ENCODE measurements around the gene CEACAM1.
"Not testable (repeated sequence)": the region's sequence is repeated elsewhere in the genome, so short reads cannot be mapped to it uniquely, and the experiment has no call there.

The CEACAM1 gene

DNA sequence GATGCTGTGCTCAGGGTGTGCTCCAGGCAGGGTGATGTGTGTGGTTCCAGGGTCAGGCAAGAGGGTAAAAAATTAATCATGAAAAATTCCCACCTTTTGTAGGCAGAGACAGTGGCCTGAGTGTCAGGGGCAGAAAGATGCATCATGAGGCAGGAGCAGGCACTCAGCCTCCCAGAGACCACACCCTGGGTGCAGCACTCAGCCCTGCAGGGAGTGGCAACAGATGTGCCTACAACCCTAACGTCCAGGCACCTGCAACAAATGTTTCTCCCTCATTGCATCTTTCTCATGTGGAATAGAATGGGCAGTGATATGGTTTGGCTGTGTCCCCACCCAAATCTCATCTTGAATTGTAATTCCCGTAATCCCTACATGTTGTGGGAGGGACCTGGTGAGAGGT lies 19.6 kb upstream of the CEACAM1 start:
- 81% methylated on average over 2 of the region's 2 CpGs for WGBS
- Histone ChIP-seq H3K9me3 (ENCODE audit: insufficient read depth, low read depth, low read length) (peaks cover 13% of the 10 kb centered on the region; the same call in 1 of the 2 replicates), H3K36me3 (ENCODE audit: insufficient read depth, low read length) (no peaks in the 10 kb centered on the region)

DNA sequence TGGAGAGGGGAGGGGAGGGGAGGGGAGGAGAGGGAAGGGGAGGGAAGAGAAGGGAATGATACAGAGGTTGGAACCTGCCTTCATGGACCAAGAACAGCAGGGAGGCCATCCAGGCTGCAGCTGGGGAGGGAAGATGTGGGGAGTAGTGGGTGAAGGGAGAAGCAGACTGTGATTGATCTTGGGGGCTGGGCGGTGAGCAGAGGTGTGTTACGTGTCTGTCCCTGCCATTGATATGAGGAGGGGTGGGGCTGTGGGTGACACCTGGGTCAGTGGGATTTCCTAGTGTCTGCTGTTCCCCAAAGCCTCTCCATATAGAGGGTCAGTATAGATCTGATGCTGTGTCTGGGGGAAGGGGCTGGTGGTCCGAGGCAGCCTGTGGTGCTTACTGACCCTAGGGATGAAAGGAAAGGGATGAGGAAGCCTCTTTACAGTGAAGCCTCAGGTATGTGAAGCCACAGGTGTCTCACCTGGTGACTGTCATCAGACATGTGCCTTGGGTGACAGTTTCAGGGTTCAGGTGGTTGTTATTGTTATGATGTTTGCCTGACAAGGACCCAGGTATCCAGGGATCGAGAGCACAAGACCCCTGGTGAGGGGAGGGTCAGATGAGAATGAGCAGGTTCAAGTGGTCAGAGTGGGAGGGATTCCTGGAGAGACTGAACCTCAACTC lies 18.7 kb upstream of the CEACAM1 start:
- WGBS = 88% methylated on average over 4 of the region's 4 CpGs
- no peak overlapping the region for H3K9ac ChIP-seq (ENCODE audit: low read depth, low read length)
- no peaks in the 10 kb centered on the region for H3K4me1 ChIP-seq (ENCODE audit: insufficient read depth, low read length)
- H3K36me3 ChIP-seq (ENCODE audit: insufficient read depth, low read length) = no peaks in the 10 kb centered on the region
- H3K9me3 ChIP-seq (ENCODE audit: insufficient read depth, low read depth, low read length) = peaks cover 13% of the 10 kb centered on the region; the same call in 1 of the 2 replicates
- no peaks in the 10 kb centered on the region; the same call in 1 of the 2 replicates for H3K27me3 ChIP-seq (ENCODE audit: insufficient read depth, low read length)
- no peak overlapping the region for H3K27ac ChIP-seq (ENCODE audit: low read depth, low read length)
- no peak overlapping the region for H3K4me3 ChIP-seq (ENCODE audit: low read length)

More for the DNA sequence above, 19.6 kb upstream of the CEACAM1 start:
- no peak overlapping the region for H3K27ac ChIP-seq (ENCODE audit: low read depth, low read length)
- no peak overlapping the region for H3K9ac ChIP-seq (ENCODE audit: low read depth, low read length)
- H3K27me3 ChIP-seq (ENCODE audit: insufficient read depth, low read length) = no peaks in the 10 kb centered on the region; the same call in 1 of the 2 replicates
- no peak overlapping the region for H3K4me3 ChIP-seq (ENCODE audit: low read length)
- 0 out of 2 replicates have a peak, but pooled peaks cover under 1% of the 10 kb centered on the region for H3K4me1 ChIP-seq (ENCODE audit: insufficient read depth, low read length)

DNA sequence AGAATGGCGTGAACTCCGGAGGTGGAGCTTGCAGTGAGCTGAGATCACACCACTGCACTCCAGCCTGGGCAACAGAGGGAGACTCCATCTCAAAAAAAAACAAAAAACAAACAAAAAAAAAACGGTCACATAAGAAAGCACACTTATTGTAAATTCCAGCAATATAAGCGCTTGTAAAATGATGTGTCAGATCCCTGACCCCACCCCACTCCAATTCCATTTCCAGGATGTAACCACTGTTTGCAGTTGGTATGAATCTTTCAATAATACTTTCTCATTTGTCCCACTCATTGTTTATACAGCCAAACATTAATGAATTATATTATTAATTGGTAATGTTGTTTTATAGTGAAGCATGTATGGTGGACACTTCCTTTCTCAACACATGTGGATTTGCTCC lies 15.9 kb upstream of the CEACAM1 start:
- H3K36me3 ChIP-seq (ENCODE audit: insufficient read depth, low read length) = no peaks in the 10 kb centered on the region
- H3K4me1 ChIP-seq (ENCODE audit: insufficient read depth, low read length) = peaks cover 10% of the 10 kb centered on the region
- peaks cover 6% of the 10 kb centered on the region; the same call in 1 of the 2 replicates for H3K9me3 ChIP-seq (ENCODE audit: insufficient read depth, low read depth, low read length)
- no peak overlapping the region for H3K4me3 ChIP-seq (ENCODE audit: low read length)
- H3K27ac ChIP-seq (ENCODE audit: low read depth, low read length) = no peak overlapping the region
- 94% methylated on average over 4 of the region's 4 CpGs for WGBS
- no peak overlapping the region for H3K9ac ChIP-seq (ENCODE audit: low read depth, low read length)
- H3K27me3 ChIP-seq (ENCODE audit: insufficient read depth, low read length) = no peaks in the 10 kb centered on the region; the same call in 1 of the 2 replicates

DNA sequence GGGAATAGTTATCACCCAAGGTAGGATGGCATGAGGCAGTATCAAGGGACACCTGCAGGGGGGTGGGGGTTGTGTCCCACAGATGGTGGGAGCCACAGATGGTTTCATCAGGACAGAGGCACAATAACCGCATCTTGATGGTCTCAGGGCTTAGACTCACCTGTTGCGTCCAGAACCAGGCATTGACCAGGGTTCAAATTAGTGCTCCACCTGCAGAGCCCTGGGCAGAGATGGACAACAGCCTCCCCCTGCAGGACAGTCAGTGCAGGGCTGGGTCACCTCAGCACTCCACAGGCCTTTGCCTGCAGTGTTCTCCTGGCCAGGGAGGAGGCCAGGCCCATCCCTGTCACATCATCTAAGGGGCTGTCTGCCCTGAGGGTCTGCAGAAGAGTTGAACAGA lies 14.5 kb upstream of the CEACAM1 start:
- Histone ChIP-seq H3K4me3 (ENCODE audit: low read length) (no peak overlapping the region), H3K36me3 (ENCODE audit: insufficient read depth, low read length) (no peaks in the 10 kb centered on the region), H3K9ac (ENCODE audit: low read depth, low read length) (no peak overlapping the region), H3K27ac (ENCODE audit: low read depth, low read length) (no peak overlapping the region), H3K4me1 (ENCODE audit: insufficient read depth, low read length) (peaks cover 10% of the 10 kb centered on the region), H3K9me3 (ENCODE audit: insufficient read depth, low read depth, low read length) (no peaks in the 10 kb centered on the region), H3K27me3 (ENCODE audit: insufficient read depth, low read length) (no peaks in the 10 kb centered on the region; the same call in 1 of the 2 replicates)
- 94% methylated on average over 2 of the region's 2 CpGs for WGBS

DNA sequence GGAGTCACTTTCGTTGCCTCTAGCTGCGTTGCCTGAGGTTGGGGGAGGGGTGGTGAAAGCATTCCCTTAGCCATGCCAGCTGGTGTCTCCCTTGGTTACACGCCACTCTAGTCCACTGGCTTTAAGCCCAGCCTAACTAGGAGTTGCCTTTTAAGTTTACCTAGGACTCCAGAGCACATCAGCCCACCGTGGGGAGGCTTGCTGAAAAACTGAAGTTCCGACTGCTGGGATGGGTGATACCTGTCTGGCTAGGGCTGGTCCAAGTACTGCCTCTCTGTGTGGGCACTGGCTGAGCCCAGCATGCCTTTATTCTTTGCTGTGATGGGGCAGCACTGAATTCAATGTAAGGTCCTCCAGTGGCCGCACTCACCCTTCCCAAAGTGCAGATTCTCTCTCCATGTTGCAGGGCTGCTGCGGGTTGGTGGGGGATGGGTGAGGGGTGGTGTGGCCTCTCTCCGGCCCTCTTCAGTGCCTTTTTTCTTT lies 11.8 kb upstream of the CEACAM1 start:
- no peaks in the 10 kb centered on the region for H3K36me3 ChIP-seq (ENCODE audit: insufficient read depth, low read length)
- no peak overlapping the region for H3K27ac ChIP-seq (ENCODE audit: low read depth, low read length)
- no peak overlapping the region for H3K4me3 ChIP-seq (ENCODE audit: low read length)
- peaks cover 10% of the 10 kb centered on the region for H3K4me1 ChIP-seq (ENCODE audit: insufficient read depth, low read length)
- no peak overlapping the region for H3K9ac ChIP-seq (ENCODE audit: low read depth, low read length)
- 62% methylated on average over 6 of the region's 8 CpGs for WGBS
- H3K27me3 ChIP-seq (ENCODE audit: insufficient read depth, low read length) = no peaks in the 10 kb centered on the region; the same call in 1 of the 2 replicates
- H3K9me3 ChIP-seq (ENCODE audit: insufficient read depth, low read depth, low read length) = no peaks in the 10 kb centered on the region

DNA sequence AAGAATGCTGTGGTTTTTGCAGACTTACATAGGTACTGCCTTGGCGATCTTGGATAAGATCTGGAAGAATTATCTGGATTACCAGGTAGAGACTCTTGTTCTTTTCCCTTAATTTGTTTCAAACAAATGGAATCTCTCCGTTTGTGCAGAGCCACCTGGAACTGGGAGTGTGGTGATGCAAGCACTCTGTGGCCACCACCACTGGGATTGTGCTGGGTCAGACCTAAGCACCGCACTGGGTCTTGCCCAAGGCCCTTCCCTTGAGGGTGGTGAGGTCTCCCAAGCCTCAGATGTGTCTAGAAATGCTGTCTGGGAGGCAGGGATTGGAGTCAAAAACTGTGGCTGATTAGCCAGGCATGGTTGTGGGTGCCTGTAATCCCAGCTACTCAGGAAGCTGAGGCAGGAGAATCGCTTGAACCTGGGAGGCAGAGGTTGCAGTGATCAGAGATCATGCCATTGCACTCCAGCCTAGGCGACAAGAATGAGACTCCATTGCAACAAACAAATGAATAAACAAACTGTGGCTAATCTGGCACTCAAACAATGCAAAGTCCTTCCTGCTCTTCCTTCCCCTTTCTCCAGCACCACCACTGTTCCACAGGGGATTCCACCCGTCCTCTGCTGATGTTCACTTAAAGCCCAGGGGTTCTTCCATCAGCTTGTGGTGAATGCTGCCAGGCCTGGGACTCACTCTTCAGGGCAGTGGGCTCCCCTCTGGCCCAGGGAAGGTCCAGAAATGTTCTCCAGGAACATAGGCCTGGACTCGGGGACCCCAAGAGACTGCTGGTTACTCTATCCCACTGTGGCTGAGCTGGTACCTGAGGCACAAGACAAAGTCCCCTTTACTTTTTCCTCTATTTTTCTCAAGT lies 10.8 kb upstream of the CEACAM1 start:
- no peaks in the 10 kb centered on the region for H3K9me3 ChIP-seq (ENCODE audit: insufficient read depth, low read depth, low read length)
- peaks cover 15% of the 10 kb centered on the region for H3K4me1 ChIP-seq (ENCODE audit: insufficient read depth, low read length)
- H3K4me3 ChIP-seq (ENCODE audit: low read length) = no peak overlapping the region
- WGBS = 86% methylated on average over 7 of the region's 7 CpGs
- no peak overlapping the region for H3K27ac ChIP-seq (ENCODE audit: low read depth, low read length)
- no peak overlapping the region for H3K9ac ChIP-seq (ENCODE audit: low read depth, low read length)
- no peaks in the 10 kb centered on the region for H3K36me3 ChIP-seq (ENCODE audit: insufficient read depth, low read length)
- H3K27me3 ChIP-seq (ENCODE audit: insufficient read depth, low read length) = no peaks in the 10 kb centered on the region; the same call in 1 of the 2 replicates

DNA sequence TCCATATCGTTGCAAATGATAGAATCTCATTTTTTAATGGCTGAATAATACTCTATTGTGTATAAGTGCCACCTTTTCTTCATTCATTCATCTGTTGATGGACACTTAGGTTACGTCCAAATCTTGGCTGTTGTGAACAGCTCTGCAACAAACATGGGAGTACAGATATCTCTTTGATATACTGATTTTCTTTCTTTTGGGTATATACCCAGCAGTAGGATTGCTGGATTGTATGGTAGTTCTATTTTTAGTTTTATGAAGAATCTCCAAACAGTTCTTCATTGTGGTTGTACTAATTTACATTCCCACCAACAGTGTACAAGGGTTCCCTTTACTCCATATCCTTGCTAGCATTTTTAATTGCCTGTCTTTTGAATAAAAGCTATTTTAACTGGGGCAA lies 7.0 kb upstream of the CEACAM1 start:
- not testable (repeated sequence) for H3K36me3 ChIP-seq (ENCODE audit: insufficient read depth, low read length); H3K9me3 ChIP-seq (ENCODE audit: insufficient read depth, low read depth, low read length); H3K27me3 ChIP-seq (ENCODE audit: insufficient read depth, low read length); H3K9ac ChIP-seq (ENCODE audit: low read depth, low read length); H3K27ac ChIP-seq (ENCODE audit: low read depth, low read length); H3K4me3 ChIP-seq (ENCODE audit: low read length)
- H3K4me1 ChIP-seq (ENCODE audit: insufficient read depth, low read length) = peaks cover 15% of the 10 kb centered on the region
- 100% methylated on average over 2 of the region's 2 CpGs for WGBS

DNA sequence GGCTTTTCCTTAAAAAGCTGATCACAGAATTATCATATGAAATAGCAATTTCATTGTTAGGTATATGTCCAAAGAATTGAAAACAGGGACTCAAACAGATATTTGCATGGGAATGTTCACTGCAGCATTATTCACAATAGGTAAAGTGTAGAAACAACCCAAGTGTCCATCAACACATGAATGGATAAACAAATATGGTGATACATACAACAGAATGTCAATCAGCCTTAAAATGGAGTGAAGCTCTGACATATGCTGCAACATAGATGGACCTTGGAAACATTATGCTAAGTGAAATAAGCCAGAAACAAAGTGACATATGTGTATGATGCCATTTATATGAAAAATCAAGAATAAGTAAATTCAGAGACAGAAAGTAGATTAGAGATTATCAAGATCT lies 6.1 kb upstream of the CEACAM1 start:
- H3K27me3 ChIP-seq (ENCODE audit: insufficient read depth, low read length) = no peaks in the 10 kb centered on the region
- H3K4me3 ChIP-seq (ENCODE audit: low read length) = no peak overlapping the region
- no peaks in the 10 kb centered on the region for H3K9me3 ChIP-seq (ENCODE audit: insufficient read depth, low read depth, low read length)
- H3K4me1 ChIP-seq (ENCODE audit: insufficient read depth, low read length) = peaks cover 6% of the 10 kb centered on the region; the same call in 1 of the 2 replicates
- no peak overlapping the region for H3K27ac ChIP-seq (ENCODE audit: low read depth, low read length)
- H3K9ac ChIP-seq (ENCODE audit: low read depth, low read length) = no peak overlapping the region
- no peaks in the 10 kb centered on the region for H3K36me3 ChIP-seq (ENCODE audit: insufficient read depth, low read length)

DNA sequence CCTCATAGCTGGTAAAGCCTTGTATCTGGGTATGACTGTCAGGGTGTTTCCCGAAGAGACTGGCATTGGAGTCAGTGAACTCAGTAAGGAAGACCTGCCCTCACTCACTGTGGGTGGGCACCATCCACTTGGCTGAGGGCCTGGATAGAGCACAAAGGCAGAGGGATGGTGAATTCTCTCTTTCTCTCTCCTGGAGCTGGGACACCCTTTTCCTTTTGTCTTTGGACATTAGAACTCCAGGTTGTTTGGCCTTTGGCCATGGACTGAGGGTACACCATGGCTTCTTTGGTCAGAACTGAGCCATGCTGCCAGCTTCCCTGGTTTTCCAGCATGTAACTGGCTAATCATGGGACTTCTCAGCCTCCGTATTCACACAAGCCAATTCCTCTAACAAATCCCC lies 4.6 kb upstream of the CEACAM1 start:
- Histone ChIP-seq H3K9me3 (ENCODE audit: insufficient read depth, low read depth, low read length) (no peaks in the 10 kb centered on the region), H3K27ac (ENCODE audit: low read depth, low read length) (no peak overlapping the region), H3K27me3 (ENCODE audit: insufficient read depth, low read length) (no peaks in the 10 kb centered on the region), H3K4me3 (ENCODE audit: low read length) (no peak overlapping the region), H3K9ac (ENCODE audit: low read depth, low read length) (no peak overlapping the region), H3K4me1 (ENCODE audit: insufficient read depth, low read length) (peaks cover 12% of the 10 kb centered on the region), H3K36me3 (ENCODE audit: insufficient read depth, low read length) (no peaks in the 10 kb centered on the region)
- WGBS = 93% methylated on average over 2 of the region's 2 CpGs

DNA sequence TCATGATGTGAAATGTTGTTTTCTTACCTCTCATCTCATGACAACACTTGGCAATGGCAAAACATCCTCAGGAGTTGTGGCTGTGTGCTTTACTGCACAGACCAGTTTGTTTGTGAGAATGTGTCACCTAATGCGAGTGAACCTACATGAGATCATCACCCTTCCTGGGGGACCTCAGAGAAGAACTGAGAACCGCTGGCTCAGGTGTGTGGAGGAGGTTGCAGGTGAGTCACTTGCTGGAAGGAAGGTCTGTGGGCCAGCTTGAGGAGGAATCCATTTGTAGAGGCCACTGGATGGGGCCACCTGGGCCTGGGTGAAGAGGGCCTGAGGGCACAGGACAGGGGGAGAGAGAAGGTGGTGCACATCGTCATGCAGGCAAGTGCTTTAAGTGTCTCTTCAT lies 3.0 kb upstream of the CEACAM1 start:
- Histone ChIP-seq H3K4me3 (ENCODE audit: low read length) (no peak overlapping the region), H3K4me1 (ENCODE audit: insufficient read depth, low read length) (peaks cover 12% of the 10 kb centered on the region), H3K9ac (ENCODE audit: low read depth, low read length) (no peak overlapping the region), H3K27ac (ENCODE audit: low read depth, low read length) (no peak overlapping the region), H3K36me3 (ENCODE audit: insufficient read depth, low read length) (no peaks in the 10 kb centered on the region), H3K27me3 (ENCODE audit: insufficient read depth, low read length) (no peaks in the 10 kb centered on the region), H3K9me3 (ENCODE audit: insufficient read depth, low read depth, low read length) (no peaks in the 10 kb centered on the region)
- 98% methylated on average over 3 of the region's 3 CpGs for WGBS

DNA sequence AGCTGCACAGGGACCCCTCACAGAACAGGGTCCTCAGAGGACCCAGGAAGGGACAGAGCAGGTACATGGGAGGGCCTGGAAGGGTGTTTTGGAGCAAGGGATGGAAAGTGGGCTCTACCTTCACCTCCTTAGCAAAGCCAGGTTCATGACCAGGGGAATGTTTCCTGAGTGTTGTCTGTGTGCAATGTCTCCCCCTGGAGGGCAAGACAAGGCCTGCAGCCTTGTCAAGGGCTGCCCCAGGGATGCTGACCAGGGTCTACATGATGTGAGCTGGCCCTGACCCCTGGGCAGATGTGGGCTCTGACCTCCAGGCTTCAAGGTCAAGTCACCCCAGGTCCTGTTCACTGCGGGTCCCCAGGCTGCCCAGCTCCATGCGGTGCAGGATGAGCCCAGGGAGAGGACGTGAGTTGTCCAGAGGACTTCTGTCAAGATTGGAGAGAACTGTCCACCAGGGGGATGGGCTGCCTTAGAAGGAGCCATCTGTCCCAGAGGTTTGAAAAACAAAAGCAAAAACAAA lies 1.0 kb upstream of the CEACAM1 start:
- Histone ChIP-seq H3K27me3 (ENCODE audit: insufficient read depth, low read length) (no peaks in the 10 kb centered on the region), H3K27ac (ENCODE audit: low read depth, low read length) (no peak overlapping the region), H3K4me1 (ENCODE audit: insufficient read depth, low read length) (peaks cover 9% of the 10 kb centered on the region), H3K4me3 (ENCODE audit: low read length) (no peak overlapping the region), H3K9me3 (ENCODE audit: insufficient read depth, low read depth, low read length) (no peaks in the 10 kb centered on the region), H3K36me3 (ENCODE audit: insufficient read depth, low read length) (no peaks in the 10 kb centered on the region), H3K9ac (ENCODE audit: low read depth, low read length) (no peak overlapping the region)
- 64% methylated on average over 3 of the region's 3 CpGs for WGBS

All from HUES64 (cell line).